Thoracic aorta (tissue), 2 donors: ENCODE measurements around the gene DNAJB2. TPM values are rescaled to one million over a fixed set of nuclear protein-coding genes. Genes with fewer than 3 reads are reported as not detected.

Experiments
- ATAC-seq: fragments of 150-250 bp; one replicate; pipeline ENCODE4 v1.8.0; 2017; ENCODE audit warnings: low read depth; ENCODE audit not compliant: insufficient number of reproducible peaks, low FRiP score
- DNase-seq: peaks from one replicate; pipeline ENCODE4 v3.0.0-alpha.2; 2020; ENCODE audit warnings: low spot score
- H3K27ac ChIP-seq, 2 donors: fragments of 200-600 bp; sonication (generic); 1 replicate in 1 of 2; 2 replicates in 1 of 2; pipeline ENCODE4 v1.5.1; 2016; ENCODE audit warnings: mild to moderate bottlenecking in 2 of 2, moderate library complexity in 2 of 2
- H3K27me3 ChIP-seq: fragments of 200-600 bp; sonication (generic); replicated peaks from 2 replicates; pipeline ENCODE4 v1.6.0; 2016; ENCODE audit warnings: mild to moderate bottlenecking; ENCODE audit not compliant: insufficient read depth
- H3K36me3 ChIP-seq: fragments of 200-600 bp; sonication (generic); one replicate; pipeline ENCODE4 v1.5.1; 2016
- H3K4me1 ChIP-seq, 2 donors: fragments of 200-600 bp; sonication (generic); 1 replicate in 1 of 2; 2 replicates in 1 of 2; pipeline versions ENCODE4 v1.5.1 to v1.6.0; 2016; ENCODE audit warnings: low read depth in 2 of 2, mild to moderate bottlenecking in 1 of 2; ENCODE audit not compliant: control insufficient read depth in 1 of 2
- H3K4me3 ChIP-seq: fragments of 200-600 bp; sonication (generic); 2 replicates; pipeline ENCODE4 v1.5.1; 2016; ENCODE audit warnings: mild to moderate bottlenecking
- H3K9me3 ChIP-seq: fragments of 200-600 bp; sonication (generic); 2 replicates; pipeline ENCODE4 v1.5.1; 2016
- total RNA-seq, 2 donors: library from RNA; depleted of rRNA; stranded (reverse); fragments of >200 nt; gene quantifications; one replicate each; pipeline versions ENCODE4 v1.1.0 to v1.2.3, GENCODE V29; 2016
- TF ChIP-seq, protein P1 (sequence below): fragments of 200-600 bp; sonication (generic); IDR thresholded peaks from one replicate; pipeline ENCODE4 v1.5.1; 2019; ENCODE audit warnings: antibody characterized with exemption

Gene DNAJB2
- total RNA-seq, 2 donors from 2014 or later = 56.9 to 61.2 TPM

DNA sequence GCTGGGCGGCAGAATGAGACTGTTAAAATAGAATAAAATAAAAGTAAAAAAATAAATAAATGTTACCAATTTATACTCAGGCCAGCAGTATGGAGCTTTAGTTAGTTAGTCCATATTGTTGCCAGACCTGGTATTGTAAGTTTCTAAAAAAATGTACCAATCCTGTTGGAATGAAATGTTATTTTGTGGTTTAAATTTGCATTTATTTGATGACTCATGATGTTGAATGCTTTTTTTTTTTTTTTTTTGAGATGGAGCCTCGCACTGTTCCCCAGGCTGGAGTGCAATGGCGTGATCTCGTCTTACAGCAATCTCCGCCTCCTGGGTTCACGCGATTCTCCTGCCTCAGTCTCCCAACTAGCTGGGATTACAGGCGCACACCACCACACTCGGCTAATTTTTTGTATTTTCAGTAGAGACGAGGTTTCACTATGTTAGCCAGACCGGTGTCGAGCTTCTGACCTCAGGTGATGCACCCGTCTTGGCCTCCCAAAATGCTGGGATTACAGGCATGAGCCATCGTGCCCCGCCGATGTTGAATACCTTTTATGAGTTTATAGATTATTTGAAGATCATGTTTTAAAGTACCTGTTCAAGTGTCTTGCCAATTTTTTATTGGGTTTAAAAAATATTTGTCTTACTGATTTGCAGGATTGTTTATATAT is 35.8 kb downstream of the DNAJB2 start:
- H3K9me3 ChIP-seq = no peaks in the 10 kb centered on the region
- H3K4me3 ChIP-seq = no peak overlapping the region
- H3K4me1 ChIP-seq = no peaks in the 10 kb centered on the region
- no peak for ATAC-seq
- no peak overlapping the region for H3K27ac ChIP-seq
- TF ChIP-seq, protein P1, sequence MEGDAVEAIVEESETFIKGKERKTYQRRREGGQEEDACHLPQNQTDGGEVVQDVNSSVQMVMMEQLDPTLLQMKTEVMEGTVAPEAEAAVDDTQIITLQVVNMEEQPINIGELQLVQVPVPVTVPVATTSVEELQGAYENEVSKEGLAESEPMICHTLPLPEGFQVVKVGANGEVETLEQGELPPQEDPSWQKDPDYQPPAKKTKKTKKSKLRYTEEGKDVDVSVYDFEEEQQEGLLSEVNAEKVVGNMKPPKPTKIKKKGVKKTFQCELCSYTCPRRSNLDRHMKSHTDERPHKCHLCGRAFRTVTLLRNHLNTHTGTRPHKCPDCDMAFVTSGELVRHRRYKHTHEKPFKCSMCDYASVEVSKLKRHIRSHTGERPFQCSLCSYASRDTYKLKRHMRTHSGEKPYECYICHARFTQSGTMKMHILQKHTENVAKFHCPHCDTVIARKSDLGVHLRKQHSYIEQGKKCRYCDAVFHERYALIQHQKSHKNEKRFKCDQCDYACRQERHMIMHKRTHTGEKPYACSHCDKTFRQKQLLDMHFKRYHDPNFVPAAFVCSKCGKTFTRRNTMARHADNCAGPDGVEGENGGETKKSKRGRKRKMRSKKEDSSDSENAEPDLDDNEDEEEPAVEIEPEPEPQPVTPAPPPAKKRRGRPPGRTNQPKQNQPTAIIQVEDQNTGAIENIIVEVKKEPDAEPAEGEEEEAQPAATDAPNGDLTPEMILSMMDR = no peak
- no peak for DNase-seq
- H3K27me3 ChIP-seq = peaks cover 5% of the 10 kb centered on the region
- H3K36me3 ChIP-seq = no peaks in the 10 kb centered on the region

GRCh38 chr2:219323434-219323833 is 44.3 kb downstream of the DNAJB2 start:
- ATAC-seq (no peak), DNase-seq (no peak)
- Histone ChIP-seq H3K9me3 (no peaks in the 10 kb centered on the region), H3K4me1 (no peaks in the 10 kb centered on the region), H3K36me3 (no peaks in the 10 kb centered on the region), H3K4me3 (no peak overlapping the region), H3K27me3 (no peaks in the 10 kb centered on the region), H3K27ac (no peak overlapping the region)
- TF ChIP-seq, protein P1 = no peak

- H3K27me3 ChIP-seq = no peaks in the 10 kb centered on the region
- no peaks in the 10 kb centered on the region for H3K9me3 ChIP-seq
- ATAC-seq = no peak
- no peak for DNase-seq
- TF ChIP-seq, protein P1 = no peak
- H3K4me3 ChIP-seq = no peak overlapping the region
- no peak overlapping the region for H3K27ac ChIP-seq
- H3K4me1 ChIP-seq = no peaks in the 10 kb centered on the region
- H3K36me3 ChIP-seq = no peaks in the 10 kb centered on the region
These were observed 46.0 kb downstream of the DNAJB2 start for GRCh38 chr2:219325136-219325535.

DNA sequence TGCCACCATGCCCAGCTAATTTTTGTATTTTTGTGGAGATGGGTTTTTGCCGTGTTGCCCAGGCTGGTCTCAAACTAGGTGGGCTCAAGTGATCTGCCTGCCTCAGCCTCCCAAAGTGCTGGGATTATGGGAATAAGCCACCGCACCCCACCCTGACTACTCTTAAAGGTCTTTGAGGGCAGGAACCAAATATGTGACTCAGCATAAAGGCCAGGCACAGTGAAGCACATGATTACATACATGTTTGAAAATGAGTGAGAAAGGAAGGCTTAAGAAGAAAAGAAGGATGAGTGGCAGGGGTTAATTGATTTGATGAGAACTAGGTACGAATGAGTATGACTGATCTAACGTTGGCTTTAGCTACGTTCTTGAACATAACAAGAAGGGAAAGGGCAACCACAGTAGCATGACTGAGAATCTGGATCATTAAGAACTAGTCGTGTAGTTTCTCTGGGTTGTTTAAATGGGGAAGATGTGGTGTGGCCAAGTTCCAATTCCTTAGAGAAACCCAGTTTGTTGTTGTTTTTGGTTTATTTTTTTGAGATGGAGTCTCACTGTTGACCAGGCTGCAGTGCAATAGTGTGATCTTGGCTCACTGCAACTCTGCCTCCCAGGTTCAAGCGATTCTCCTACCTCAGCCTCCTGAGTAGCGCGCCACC is 46.6 kb downstream of the DNAJB2 start:
- no peaks in the 10 kb centered on the region for H3K9me3 ChIP-seq
- no peaks in the 10 kb centered on the region for H3K27me3 ChIP-seq
- no peak overlapping the region for H3K27ac ChIP-seq
- H3K36me3 ChIP-seq = no peaks in the 10 kb centered on the region
- H3K4me1 ChIP-seq = no peaks in the 10 kb centered on the region
- DNase-seq (no peak), ATAC-seq (no peak)
- TF ChIP-seq, protein P1 = no peak
- no peak overlapping the region for H3K4me3 ChIP-seq

- no peaks in the 10 kb centered on the region for H3K36me3 ChIP-seq
- ATAC-seq = no peak
- H3K9me3 ChIP-seq = no peaks in the 10 kb centered on the region
- H3K27me3 ChIP-seq = no peaks in the 10 kb centered on the region
- DNase-seq = no peak
- no peaks in the 10 kb centered on the region for H3K4me1 ChIP-seq
- H3K4me3 ChIP-seq = no peak overlapping the region
- no peak overlapping the region for H3K27ac ChIP-seq
- TF ChIP-seq, protein P1 = no peak
These were observed 48.6 kb downstream of the DNAJB2 start for GRCh38 chr2:219327719-219328118.
